ENCODE data around the gene COL16A1. TPM values are rescaled to one million over a fixed set of nuclear protein-coding genes. Genes with fewer than 3 reads are reported as not detected.

Gene COL16A1
- polyA plus RNA-seq, 1 of the 3 experiments (the other 2 are of a cell fraction), result 10.4 TPM

- no peaks in the 10 kb centered on the region for H3K9me3 ChIP-seq
- no peak overlapping the region for H3K4me2 ChIP-seq
- ChIA-PET POLR2A (no interaction called here), CTCF (interaction anchor here (0.8 to 25.0 kb wide), 8 partner anchors 13 to 217 kb away, joined by 4 to 707 read pairs (median 36); no protein-coding TSS in a partner anchor)
- H3K27ac ChIP-seq (ENCODE audit: low read depth in 2 of 2, low read length in 1 of 2), result no peak overlapping the region
- H3K9ac ChIP-seq, result no peak overlapping the region
- DNase-seq, result no peak
- no peak for TF ChIP-seq IRF3 (IDR thresholded peaks at IDR 0.05; ENCODE audit: low read depth, low read length)
- no peak for TF ChIP-seq NRF1 (IDR thresholded peaks at IDR 0.05; ENCODE audit: low read depth, low read length)
- no peak for TF ChIP-seq ZBTB33 (IDR thresholded peaks at IDR 0.05; ENCODE audit: borderline replicate concordance, low read depth)
- TF ChIP-seq EZH2phosphoT487 (IDR thresholded peaks at IDR 0.05; ENCODE audit: borderline replicate concordance, low read depth), result no peak
- TF ChIP-seq MAX (IDR thresholded peaks at IDR 0.05; ENCODE audit: low read depth), result no peak
- TF ChIP-seq PBX3 (IDR thresholded peaks at IDR 0.05), result no peak
- TF ChIP-seq USF2 (IDR thresholded peaks at IDR 0.05; ENCODE audit: borderline replicate concordance, low read depth, low read length), result no peak
- TF ChIP-seq RFX5 (IDR thresholded peaks at IDR 0.05; ENCODE audit: low read length), result no peak
- TF ChIP-seq FOSL2 (IDR thresholded peaks at IDR 0.05; ENCODE audit: borderline replicate concordance, low read depth), result no peak
- TF ChIP-seq FOXM1 (IDR thresholded peaks at IDR 0.05; ENCODE audit: low read depth), result no peak
- TF ChIP-seq GATA2 (CRISPR knock-in tag; IDR thresholded peaks at IDR 0.05), result no peak
- TF ChIP-seq NFIC (IDR thresholded peaks at IDR 0.05; ENCODE audit: borderline replicate concordance), result no peak
- no peak for TF ChIP-seq CTCF (IDR thresholded peaks at IDR 0.05)
- TF ChIP-seq POLR2AphosphoS5 (IDR thresholded peaks at IDR 0.05; ENCODE audit: low read depth, low read length), result no peak
- H3K9me2 ChIP-seq, result no peaks in the 10 kb centered on the region
- no peak overlapping the region for H2AFZ ChIP-seq (ENCODE audit: low read depth)
- peaks cover 13% of the 10 kb centered on the region for H4K20me1 ChIP-seq (ENCODE audit: insufficient read depth)
- no peak overlapping the region for H3K4me3 ChIP-seq (ENCODE audit: low read depth in 2 of 2, low read length in 1 of 2)
- no peaks in the 10 kb centered on the region for H3K79me2 ChIP-seq (ENCODE audit: insufficient read depth)
- peaks cover 5% of the 10 kb centered on the region for H3F3A ChIP-seq (replicated peaks; ENCODE audit: insufficient read depth)
- H3K36me3 ChIP-seq (replicated peaks in 1 of 2; ENCODE audit: control insufficient read depth in 1 of 2, insufficient read depth in 2 of 2, low read length in 1 of 2), result no peaks in the 10 kb centered on the region
- no peaks in the 10 kb centered on the region for H3K27me3 ChIP-seq (ENCODE audit: insufficient read depth)
- H3K4me1 ChIP-seq (ENCODE audit: control insufficient read depth in 1 of 2, insufficient read depth in 2 of 2, low read depth in 1 of 2, low read length in 1 of 2), result peaks cover 10 to 50% of the 10 kb centered on the region in 2 experiments; a peak in 3 of 4 replicates
- 86% methylated on average over 1 of the region's 1 CpG for WGBS (ENCODE audit: low lambda C conversion rate)
Measured at GRCh38 chr1:31747304-31747703, 43.5 kb upstream of the COL16A1 start.

Data from SK-N-SH (cell line).